Gastrocnemius medialis (tissue), 4 donors: Measurements from ENCODE around the gene TBL1X.

Experiments used
- POLR2A ChIP-seq, 2 donors: fragments of 450-650 bp; IDR thresholded peaks; one replicate each; pipeline ENCODE4 v1.6.1; 2017; ENCODE audit warnings: antibody characterized with exemption in 2 of 2, mild to moderate bottlenecking in 2 of 2, moderate library complexity in 2 of 2
- TF ChIP-seq, protein P1 (sequence below), 5 experiments: fragments of 450-650 bp in 3 of 5; fragments of 200-600 bp in 2 of 5; sonication (generic) in 2 of 5; IDR thresholded peaks in 4 of 5; conservative IDR thresholded peaks in 1 of 5; 1 replicate in 4 of 5; 2 replicates in 1 of 5; pipeline ENCODE4 v1.5.1; 2016 to 2019; ENCODE audit warnings: antibody characterized with exemption in 5 of 5, mild to moderate bottlenecking in 3 of 5, moderate library complexity in 3 of 5

DNA sequence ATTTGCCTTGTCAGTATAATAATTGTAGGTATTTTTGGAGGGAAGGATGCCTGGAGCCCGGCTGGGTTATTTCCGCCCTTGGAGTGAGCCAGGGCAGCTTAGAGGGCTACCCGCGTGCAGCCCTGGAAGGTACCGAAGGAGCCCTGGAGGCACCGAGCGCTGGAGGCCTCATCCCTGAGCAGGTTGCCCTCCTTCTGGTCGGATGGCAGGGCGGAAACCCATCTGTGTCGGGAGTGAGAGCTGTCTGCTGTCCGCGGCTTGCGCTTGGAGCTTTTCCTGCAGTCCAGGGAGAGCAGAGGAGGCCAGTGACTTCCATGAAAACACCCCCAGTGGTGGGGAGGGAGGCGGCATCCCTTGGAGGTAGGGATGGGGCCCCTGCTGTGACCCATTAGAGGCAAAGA lies 122.1 kb downstream of the TBL1X start:
- TF ChIP-seq, protein P1, sequence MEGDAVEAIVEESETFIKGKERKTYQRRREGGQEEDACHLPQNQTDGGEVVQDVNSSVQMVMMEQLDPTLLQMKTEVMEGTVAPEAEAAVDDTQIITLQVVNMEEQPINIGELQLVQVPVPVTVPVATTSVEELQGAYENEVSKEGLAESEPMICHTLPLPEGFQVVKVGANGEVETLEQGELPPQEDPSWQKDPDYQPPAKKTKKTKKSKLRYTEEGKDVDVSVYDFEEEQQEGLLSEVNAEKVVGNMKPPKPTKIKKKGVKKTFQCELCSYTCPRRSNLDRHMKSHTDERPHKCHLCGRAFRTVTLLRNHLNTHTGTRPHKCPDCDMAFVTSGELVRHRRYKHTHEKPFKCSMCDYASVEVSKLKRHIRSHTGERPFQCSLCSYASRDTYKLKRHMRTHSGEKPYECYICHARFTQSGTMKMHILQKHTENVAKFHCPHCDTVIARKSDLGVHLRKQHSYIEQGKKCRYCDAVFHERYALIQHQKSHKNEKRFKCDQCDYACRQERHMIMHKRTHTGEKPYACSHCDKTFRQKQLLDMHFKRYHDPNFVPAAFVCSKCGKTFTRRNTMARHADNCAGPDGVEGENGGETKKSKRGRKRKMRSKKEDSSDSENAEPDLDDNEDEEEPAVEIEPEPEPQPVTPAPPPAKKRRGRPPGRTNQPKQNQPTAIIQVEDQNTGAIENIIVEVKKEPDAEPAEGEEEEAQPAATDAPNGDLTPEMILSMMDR (IDR thresholded peaks at IDR 0.05 in 4 of 5, conservative IDR thresholded peaks at IDR 0.05 in 1 of 5) = no peak
- TF ChIP-seq POLR2A (IDR thresholded peaks at IDR 0.05) = no peak
